GM12891 (cell line): ENCODE data around the gene OTOGL.

Experiments used
- PAX5 ChIP-seq: IDR thresholded peaks from 2 replicates; pipeline ENCODE4 v1.6.1; 2011; ENCODE audit warnings: low read length, moderate library complexity, mild to moderate bottlenecking; ENCODE audit not compliant: insufficient read depth, severe bottlenecking
- POLR2A ChIP-seq: IDR thresholded peaks from 2 replicates; pipeline ENCODE4 v1.6.1; 2011; ENCODE audit warnings: low read depth, low read length, control low read depth
- POLR2AphosphoS5 ChIP-seq: IDR thresholded peaks from 2 replicates; pipeline ENCODE4 v1.6.1; 2011; ENCODE audit warnings: low read depth, low read length, control low read depth
- POU2F2 ChIP-seq: IDR thresholded peaks from 2 replicates; pipeline ENCODE4 v1.6.1; 2011; ENCODE audit warnings: low read depth, mild to moderate bottlenecking, control low read depth, low read length, moderate library complexity
- SPI1 ChIP-seq: IDR thresholded peaks from 2 replicates; pipeline ENCODE4 v1.6.1; 2011; ENCODE audit warnings: low read depth, low read length, control low read depth
- TAF1 ChIP-seq: IDR thresholded peaks from 2 replicates; pipeline ENCODE4 v1.6.1; 2011; ENCODE audit warnings: low read depth, low read length, control low read depth

GRCh38 chr12:80400571-80400991 lies 301.2 kb downstream of the OTOGL start:
- TF ChIP-seq POLR2AphosphoS5 (no peak), POLR2A (no peak), TAF1 (no peak), SPI1 (no peak), PAX5 (no peak), POU2F2 (no peak)
